Endothelial cell (in vitro differentiated cells): ENCODE results near the gene PECR. TPM values are rescaled to one million over a fixed set of nuclear protein-coding genes. Genes with fewer than 3 reads are reported as not detected.

Experiments
- DNase-seq: peaks from one replicate; pipeline ENCODE4 v3.0.0; 2021; ENCODE audit warnings: low spot score
- H3K27ac Mint-ChIP-seq: one replicate; pipeline ENCODE4 v1.8.0; 2021; ENCODE audit warnings: mixed read lengths, inconsistent platforms; ENCODE audit not compliant: unreplicated experiment
- H3K27me3 Mint-ChIP-seq: one replicate; pipeline ENCODE4 v1.8.0; 2021; ENCODE audit warnings: mild to moderate bottlenecking, moderate library complexity, mixed read lengths, inconsistent platforms; ENCODE audit not compliant: unreplicated experiment
- H3K36me3 Mint-ChIP-seq: one replicate; pipeline ENCODE4 v1.8.0; 2021; ENCODE audit warnings: mild to moderate bottlenecking, low read depth, mixed read lengths, inconsistent platforms; ENCODE audit not compliant: unreplicated experiment
- H3K4me1 Mint-ChIP-seq: one replicate; pipeline ENCODE4 v1.8.0; 2021; ENCODE audit warnings: mild to moderate bottlenecking, mixed read lengths, inconsistent platforms; ENCODE audit not compliant: unreplicated experiment
- H3K4me3 Mint-ChIP-seq: one replicate; pipeline ENCODE4 v1.8.0; 2021; ENCODE audit warnings: mild to moderate bottlenecking, mixed read lengths, inconsistent platforms; ENCODE audit not compliant: unreplicated experiment
- H3K9me3 Mint-ChIP-seq: one replicate; pipeline ENCODE4 v1.8.0; 2021; ENCODE audit warnings: mixed read lengths, inconsistent platforms; ENCODE audit not compliant: unreplicated experiment
- total RNA-seq: library from RNA; stranded (reverse); fragmentation: NEBNext Ultra II Directional; extraction: Animal tissue kit (Norgen Biotek cat#: 25700); gene quantifications from one replicate; pipeline ENCODE4 v1.2.1, GENCODE V29; 2021; ENCODE audit not compliant: unreplicated experiment
- TF ChIP-seq, protein P1 (sequence below): fragments of 200-600 bp; sonication (generic); IDR thresholded peaks from one replicate; pipeline ENCODE4 v1.5.0; 2021; ENCODE audit warnings: antibody characterized with exemption; ENCODE audit not compliant: unreplicated experiment

Gene PECR
- total RNA-seq, 1 donor from 2014 or later, result 8.4 TPM

DNA sequence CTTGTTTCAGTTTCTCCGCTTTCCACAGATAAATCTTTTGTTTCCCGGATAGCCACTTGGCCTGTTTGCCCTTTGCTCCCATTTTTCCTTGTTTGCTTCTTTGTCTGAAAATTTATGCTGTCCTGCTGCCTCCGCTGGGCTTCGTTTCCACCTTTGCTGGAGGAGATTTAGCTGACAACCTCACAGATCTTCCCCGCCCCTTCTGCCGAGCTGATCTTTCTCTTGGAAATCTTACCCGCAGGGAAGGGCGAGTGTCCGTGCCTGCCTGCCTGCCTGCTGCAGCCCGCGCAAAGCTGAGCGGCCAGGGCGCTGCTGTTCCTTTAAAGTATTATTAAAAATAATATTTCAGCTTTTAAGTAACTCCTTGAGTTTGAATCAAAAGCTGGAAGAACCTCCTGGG, 26.2 kb upstream of the PECR start:
- no peaks in the 10 kb centered on the region for H3K9me3 Mint-ChIP-seq
- peaks cover 28% of the 10 kb centered on the region for H3K36me3 Mint-ChIP-seq
- peak overlapping the region; percentile 61 for H3K27ac Mint-ChIP-seq
- peak overlapping the region; percentile 59 for H3K4me3 Mint-ChIP-seq
- peak; percentile 10 for DNase-seq
- H3K4me1 Mint-ChIP-seq, result peaks cover 32% of the 10 kb centered on the region
- TF ChIP-seq, protein P1, sequence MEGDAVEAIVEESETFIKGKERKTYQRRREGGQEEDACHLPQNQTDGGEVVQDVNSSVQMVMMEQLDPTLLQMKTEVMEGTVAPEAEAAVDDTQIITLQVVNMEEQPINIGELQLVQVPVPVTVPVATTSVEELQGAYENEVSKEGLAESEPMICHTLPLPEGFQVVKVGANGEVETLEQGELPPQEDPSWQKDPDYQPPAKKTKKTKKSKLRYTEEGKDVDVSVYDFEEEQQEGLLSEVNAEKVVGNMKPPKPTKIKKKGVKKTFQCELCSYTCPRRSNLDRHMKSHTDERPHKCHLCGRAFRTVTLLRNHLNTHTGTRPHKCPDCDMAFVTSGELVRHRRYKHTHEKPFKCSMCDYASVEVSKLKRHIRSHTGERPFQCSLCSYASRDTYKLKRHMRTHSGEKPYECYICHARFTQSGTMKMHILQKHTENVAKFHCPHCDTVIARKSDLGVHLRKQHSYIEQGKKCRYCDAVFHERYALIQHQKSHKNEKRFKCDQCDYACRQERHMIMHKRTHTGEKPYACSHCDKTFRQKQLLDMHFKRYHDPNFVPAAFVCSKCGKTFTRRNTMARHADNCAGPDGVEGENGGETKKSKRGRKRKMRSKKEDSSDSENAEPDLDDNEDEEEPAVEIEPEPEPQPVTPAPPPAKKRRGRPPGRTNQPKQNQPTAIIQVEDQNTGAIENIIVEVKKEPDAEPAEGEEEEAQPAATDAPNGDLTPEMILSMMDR, result no peak
- H3K27me3 Mint-ChIP-seq, result peaks cover 6% of the 10 kb centered on the region

DNA sequence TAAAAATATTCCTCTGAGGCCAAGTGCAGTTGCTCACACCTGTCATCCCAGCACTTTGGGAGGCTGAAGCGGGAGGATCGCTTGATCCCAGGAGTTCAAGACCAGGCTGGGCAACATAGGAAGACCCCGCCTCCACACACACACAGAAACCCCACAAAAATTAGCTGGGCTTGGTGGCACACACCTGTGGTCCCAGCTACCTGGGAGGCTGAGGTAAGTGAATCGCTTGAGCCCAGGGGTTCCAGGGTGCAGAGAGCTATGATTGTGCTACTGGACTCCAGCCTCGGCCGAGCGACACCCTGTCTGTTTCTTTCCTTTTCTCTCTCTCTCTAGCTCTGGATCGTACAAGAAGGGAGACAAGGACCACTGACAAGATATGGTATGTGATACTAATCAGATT, 25.7 kb upstream of the PECR start:
- TF ChIP-seq, protein P1, result no peak
- H3K27me3 Mint-ChIP-seq, result peaks cover 6% of the 10 kb centered on the region
- H3K9me3 Mint-ChIP-seq, result no peaks in the 10 kb centered on the region
- no peak for DNase-seq
- H3K4me1 Mint-ChIP-seq, result peaks cover 32% of the 10 kb centered on the region
- no peak overlapping the region for H3K27ac Mint-ChIP-seq
- no peak overlapping the region for H3K4me3 Mint-ChIP-seq
- peaks cover 23% of the 10 kb centered on the region for H3K36me3 Mint-ChIP-seq

DNA sequence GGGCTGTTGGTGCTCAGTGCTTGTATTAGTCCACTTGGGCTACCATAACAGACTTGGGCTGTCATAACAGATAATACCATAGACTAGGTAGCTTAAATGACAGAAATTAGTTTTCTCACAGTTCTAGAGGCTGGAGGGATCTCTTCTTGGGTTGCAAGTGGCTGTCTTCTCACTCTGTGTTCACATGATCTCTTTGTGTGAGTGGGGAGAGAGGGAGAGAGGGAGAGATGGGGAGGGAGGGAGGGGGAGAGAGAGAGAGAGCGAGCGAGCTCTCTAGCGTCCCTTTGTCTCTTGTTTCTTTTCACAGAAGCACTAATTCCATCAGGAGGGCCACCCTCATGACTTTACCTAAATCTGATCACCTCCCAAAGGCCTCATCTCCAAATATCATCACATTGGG, 23.1 kb upstream of the PECR start:
- H3K27me3 Mint-ChIP-seq, result peaks cover 4% of the 10 kb centered on the region
- DNase-seq, result no peak
- H3K9me3 Mint-ChIP-seq, result no peaks in the 10 kb centered on the region
- no peak overlapping the region for H3K27ac Mint-ChIP-seq
- H3K36me3 Mint-ChIP-seq, result peaks cover 13% of the 10 kb centered on the region
- no peak overlapping the region for H3K4me3 Mint-ChIP-seq
- TF ChIP-seq, protein P1, result no peak
- peaks cover 12% of the 10 kb centered on the region for H3K4me1 Mint-ChIP-seq

DNA sequence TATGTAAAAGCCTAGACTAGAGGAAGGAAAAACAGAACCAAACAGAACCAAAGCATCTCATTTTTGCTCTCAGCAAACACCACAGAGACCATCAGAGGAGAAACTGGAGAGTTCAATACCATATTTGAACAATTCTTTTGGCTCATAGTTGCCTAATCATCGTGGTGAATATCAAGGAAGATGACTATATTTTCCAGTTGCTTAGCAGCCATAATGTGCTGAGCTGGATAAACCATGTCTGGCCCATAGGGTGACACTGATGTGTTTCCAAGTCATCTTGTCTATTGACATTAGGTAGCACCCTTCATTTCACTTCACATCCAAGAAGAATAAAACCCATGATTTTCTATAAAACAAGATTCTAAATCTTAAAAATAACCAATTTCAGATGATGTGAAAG, 21.6 kb upstream of the PECR start:
- Mint-ChIP-seq H3K4me1 (no peaks in the 10 kb centered on the region), H3K9me3 (no peaks in the 10 kb centered on the region), H3K36me3 (peaks cover 11% of the 10 kb centered on the region), H3K27me3 (no peaks in the 10 kb centered on the region), H3K27ac (no peak overlapping the region), H3K4me3 (no peak overlapping the region)
- no peak for DNase-seq
- TF ChIP-seq, protein P1, result no peak

DNA sequence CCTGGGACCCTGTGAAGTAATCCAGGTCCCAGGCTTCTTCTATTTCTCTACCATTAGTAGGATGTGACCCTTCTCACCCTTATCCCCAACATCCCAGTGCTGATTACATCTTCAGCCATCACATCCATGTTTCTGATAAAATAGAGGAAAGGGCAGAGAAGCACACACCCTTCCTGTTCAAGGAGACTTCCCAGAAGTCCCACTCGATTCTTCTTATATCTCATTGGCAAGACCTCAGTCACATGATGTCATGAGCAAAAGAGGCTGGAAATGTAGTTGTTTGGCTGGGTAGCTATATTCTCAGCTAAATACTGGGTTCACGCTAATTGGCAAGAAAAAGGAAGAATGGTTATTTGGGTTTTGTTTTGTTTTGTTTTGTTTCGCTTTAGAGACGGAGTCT, 19.5 kb upstream of the PECR start:
- H3K36me3 Mint-ChIP-seq, result peaks cover 11% of the 10 kb centered on the region
- DNase-seq, result no peak
- no peaks in the 10 kb centered on the region for H3K27me3 Mint-ChIP-seq
- H3K4me1 Mint-ChIP-seq, result no peaks in the 10 kb centered on the region
- no peak overlapping the region for H3K4me3 Mint-ChIP-seq
- no peaks in the 10 kb centered on the region for H3K9me3 Mint-ChIP-seq
- no peak overlapping the region for H3K27ac Mint-ChIP-seq
- TF ChIP-seq, protein P1, result no peak
